SK-N-MC (cell line): ENCODE results near the gene MAML1.

Experiments
- DNase-seq: peaks from one replicate; pipeline ENCODE4 v3.0.0-alpha.2; 2011; ENCODE audit warnings: low read depth, low spot score
- H3K27ac ChIP-seq: fragments of 200-600 bp; sonication (generic); 2 replicates; pipeline ENCODE4 v1.5.1; 2016; ENCODE audit warnings: mixed run types
- H3K36me3 ChIP-seq: fragments of 200-600 bp; sonication (generic); 2 replicates; pipeline ENCODE4 v1.6.1; 2017; ENCODE audit warnings: antibody characterized with exemption, low read length, mixed read lengths; ENCODE audit not compliant: insufficient read depth
- H3K4me3 ChIP-seq: fragments of 200-600 bp; sonication (generic); 2 replicates; pipeline ENCODE4 v1.5.1; 2016
- H3K9ac ChIP-seq: fragments of 200-600 bp; sonication (generic); 2 replicates; pipeline ENCODE4 v1.8.0; 2017; ENCODE audit warnings: mixed run types, mixed read lengths; ENCODE audit not compliant: insufficient read length
- H3K9me3 ChIP-seq: fragments of 200-600 bp; sonication (generic); 2 replicates; pipeline ENCODE4 v1.6.1; 2017; ENCODE audit warnings: low read depth, mild to moderate bottlenecking, antibody characterized with exemption, low read length, moderate library complexity, mixed read lengths
- EZH2 ChIP-seq: fragments of 200-600 bp; sonication (generic); IDR thresholded peaks from one replicate; pipeline ENCODE4 v1.6.1; 2017; ENCODE audit warnings: antibody characterized with exemption
- FOXP2 ChIP-seq: optimal IDR thresholded peaks from 2 replicates; pipeline ENCODE3; 2011; ENCODE audit warnings: mild to moderate bottlenecking, moderate library complexity; ENCODE audit not compliant: insufficient read depth; ENCODE audit errors: extremely low read length, control extremely low read depth
- POLR2AphosphoS5 ChIP-seq: IDR thresholded peaks from 2 replicates; pipeline ENCODE4 v1.6.1; 2012; ENCODE audit warnings: mild to moderate bottlenecking, low read depth, low read length, borderline replicate concordance

The MAML1 gene

GRCh38 chr5:179749857-179750508, 17.4 kb downstream of the MAML1 start:
- no peak for DNase-seq

GRCh38 chr5:179753971-179754370, 21.3 kb downstream of the MAML1 start:
- no peak overlapping the region for H3K4me3 ChIP-seq
- no peak overlapping the region for H3K9ac ChIP-seq
- no peaks in the 10 kb centered on the region for H3K9me3 ChIP-seq
- peaks cover 14% of the 10 kb centered on the region; the same call in 1 of the 2 replicates for H3K36me3 ChIP-seq
- no peak overlapping the region for H3K27ac ChIP-seq
- DNase-seq = no peak
- no peak for TF ChIP-seq EZH2

More at GRCh38 chr5:179749857-179750508, 17.4 kb downstream of the MAML1 start:
- TF ChIP-seq EZH2 (no peak), POLR2AphosphoS5 (no peak), FOXP2 (no peak)
- Histone ChIP-seq H3K27ac (no peak overlapping the region), H3K4me3 (no peak overlapping the region), H3K36me3 (peaks cover 23% of the 10 kb centered on the region), H3K9ac (no peak overlapping the region), H3K9me3 (no peaks in the 10 kb centered on the region)

DNA sequence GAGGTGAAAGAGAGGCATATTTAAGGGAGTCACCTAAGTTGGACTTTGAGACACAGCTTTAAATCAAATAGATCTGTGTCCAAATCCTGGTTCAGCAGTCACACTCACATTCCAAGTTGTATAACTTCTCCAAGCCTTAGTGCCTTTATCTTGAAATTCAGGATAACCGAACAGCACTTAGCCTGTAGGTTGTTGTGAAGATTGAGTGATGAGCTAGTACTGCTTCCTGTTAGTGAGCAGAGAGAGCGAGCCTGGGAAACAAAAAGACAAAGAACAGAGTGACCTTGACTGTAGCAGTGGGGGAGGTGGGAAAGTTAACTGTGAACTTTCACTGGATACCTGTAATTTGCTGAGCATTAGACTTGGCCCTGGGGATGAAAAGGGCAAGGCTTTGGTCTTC, 22.4 kb downstream of the MAML1 start:
- no peak overlapping the region for H3K9ac ChIP-seq
- TF ChIP-seq POLR2AphosphoS5 = no peak
- no peak for TF ChIP-seq FOXP2
- TF ChIP-seq EZH2 = no peak
- H3K27ac ChIP-seq = no peak overlapping the region
- DNase-seq = no peak
- H3K4me3 ChIP-seq = no peak overlapping the region
- H3K9me3 ChIP-seq = no peaks in the 10 kb centered on the region
- H3K36me3 ChIP-seq = peaks cover 8% of the 10 kb centered on the region; the same call in 1 of the 2 replicates

GRCh38 chr5:179758955-179759354, 26.3 kb downstream of the MAML1 start:
- Histone ChIP-seq H3K27ac (no peak overlapping the region), H3K36me3 (no peaks in the 10 kb centered on the region), H3K9ac (no peak overlapping the region), H3K4me3 (no peak overlapping the region), H3K9me3 (no peaks in the 10 kb centered on the region)
- DNase-seq = no peak
- TF ChIP-seq EZH2 (no peak), FOXP2 (no peak), POLR2AphosphoS5 (no peak)

GRCh38 chr5:179759581-179760551, 27.2 kb downstream of the MAML1 start:
- no peak overlapping the region for H3K4me3 ChIP-seq
- H3K27ac ChIP-seq = no peak overlapping the region
- no peak for DNase-seq

GRCh38 chr5:179762079-179762780, 29.6 kb downstream of the MAML1 start:
- no peak overlapping the region for H3K9ac ChIP-seq
- no peaks in the 10 kb centered on the region for H3K9me3 ChIP-seq
- H3K27ac ChIP-seq = peak overlapping the region; percentile 81
- H3K4me3 ChIP-seq = peak overlapping the region; percentile 19; the same call in 1 of the 2 replicates
- peaks cover 23% of the 10 kb centered on the region for H3K36me3 ChIP-seq
- TF ChIP-seq EZH2 (no peak), FOXP2 (no peak), POLR2AphosphoS5 (no peak)
- DNase-seq = no peak

More at GRCh38 chr5:179759581-179760551, 27.2 kb downstream of the MAML1 start:
- TF ChIP-seq POLR2AphosphoS5 (no peak), FOXP2 (no peak), EZH2 (no peak)
- Histone ChIP-seq H3K9me3 (no peaks in the 10 kb centered on the region), H3K9ac (no peak overlapping the region), H3K36me3 (no peaks in the 10 kb centered on the region)

GRCh38 chr5:179762781-179763176, 30.2 kb downstream of the MAML1 start:
- no peak for DNase-seq
- TF ChIP-seq POLR2AphosphoS5 (no peak), FOXP2 (no peak), EZH2 (no peak)
- Histone ChIP-seq H3K36me3 (peaks cover 28% of the 10 kb centered on the region), H3K9me3 (no peaks in the 10 kb centered on the region), H3K4me3 (peak overlapping the region; percentile 19; the same call in 1 of the 2 replicates), H3K9ac (no peak overlapping the region), H3K27ac (peak overlapping the region; percentile 81)

- Histone ChIP-seq H3K9me3 (no peaks in the 10 kb centered on the region), H3K9ac (no peak overlapping the region), H3K27ac (peak overlapping the region; percentile 81; the same call in 1 of the 2 replicates), H3K36me3 (peaks cover 31% of the 10 kb centered on the region), H3K4me3 (no peak overlapping the region)
- peak; percentile 8 for DNase-seq
- TF ChIP-seq POLR2AphosphoS5 (no peak), FOXP2 (no peak), EZH2 (no peak)
Measured at GRCh38 chr5:179763215-179763945, 30.8 kb downstream of the MAML1 start.
